Mononuclear cell (primary cell): Measurements from ENCODE around the gene CGREF1. TPM values are rescaled to one million over a fixed set of nuclear protein-coding genes. Genes with fewer than 3 reads are reported as not detected.

Experiments
- H3K27me3 ChIP-seq: 2 replicates; pipeline ENCODE4 v1.6.0; 2011; ENCODE audit warnings: low read length, control low read depth; ENCODE audit not compliant: insufficient read depth
- H3K4me1 ChIP-seq: 2 replicates; pipeline ENCODE4 v1.5.1; 2011; ENCODE audit warnings: mild to moderate bottlenecking, low read length, control low read depth; ENCODE audit not compliant: insufficient read depth
- H3K4me3 ChIP-seq: 2 replicates; pipeline ENCODE4 v1.5.1; 2011; ENCODE audit warnings: mild to moderate bottlenecking, low read length, moderate library complexity
- H3K9me3 ChIP-seq: 2 replicates; pipeline ENCODE4 v1.5.1; 2011; ENCODE audit warnings: low read depth, mild to moderate bottlenecking, control low read depth, low read length
- total RNA-seq: library from RNA; depleted of rRNA; stranded (reverse); fragments of >200 nt; gene quantifications from one replicate; pipeline ENCODE4 v1.2.3, GENCODE V29; 2012

CGREF1 gene
- total RNA-seq = 0.10 TPM

GRCh38 chr2:27118525-27119329 is at the start of gene CGREF1:
Gene CGREF1 (minus strand): TSS chr2:27119128. CDS start chr2:27104366, 14,762 bp downstream.
- Histone ChIP-seq H3K4me3 (no peak within 1 kb of the TSS), H3K9me3 (no peaks in the 10 kb centered on the region), H3K27me3 (peaks cover 22% of the 10 kb centered on the region), H3K4me1 (peaks cover 29% of the 10 kb centered on the region)

- Histone ChIP-seq H3K4me3 (no peak overlapping the region), H3K27me3 (no peaks in the 10 kb centered on the region), H3K4me1 (peaks cover 3% of the 10 kb centered on the region), H3K9me3 (no peaks in the 10 kb centered on the region)
Observed at GRCh38 chr2:27164960-27165763, 46.2 kb upstream of the CGREF1 start.

GRCh38 chr2:27162151-27163121 is 43.5 kb upstream of the CGREF1 start:
- Histone ChIP-seq H3K4me3 (no peak overlapping the region), H3K27me3 (no peaks in the 10 kb centered on the region), H3K9me3 (no peaks in the 10 kb centered on the region), H3K4me1 (no peaks in the 10 kb centered on the region)

GRCh38 chr2:27160191-27160590 is 41.3 kb upstream of the CGREF1 start:
- Histone ChIP-seq H3K9me3 (no peaks in the 10 kb centered on the region), H3K4me1 (no peaks in the 10 kb centered on the region), H3K27me3 (no peaks in the 10 kb centered on the region), H3K4me3 (no peak overlapping the region)

GRCh38 chr2:27159271-27159670 is 40.3 kb upstream of the CGREF1 start:
- Histone ChIP-seq H3K9me3 (no peaks in the 10 kb centered on the region), H3K4me3 (no peak overlapping the region), H3K27me3 (no peaks in the 10 kb centered on the region), H3K4me1 (no peaks in the 10 kb centered on the region)

- Histone ChIP-seq H3K9me3 (no peaks in the 10 kb centered on the region), H3K4me3 (no peak overlapping the region), H3K27me3 (no peaks in the 10 kb centered on the region), H3K4me1 (no peaks in the 10 kb centered on the region)
Observed at GRCh38 chr2:27158468-27158867, 39.5 kb upstream of the CGREF1 start.

- Histone ChIP-seq H3K27me3 (no peaks in the 10 kb centered on the region), H3K9me3 (no peaks in the 10 kb centered on the region), H3K4me3 (no peak overlapping the region), H3K4me1 (no peaks in the 10 kb centered on the region)
Observed at GRCh38 chr2:27155069-27155520, 36.2 kb upstream of the CGREF1 start.

GRCh38 chr2:27154488-27154887 is 35.6 kb upstream of the CGREF1 start:
- Histone ChIP-seq H3K4me3 (no peak overlapping the region), H3K4me1 (no peaks in the 10 kb centered on the region), H3K27me3 (no peaks in the 10 kb centered on the region), H3K9me3 (no peaks in the 10 kb centered on the region)

GRCh38 chr2:27152796-27153464 is 34.0 kb upstream of the CGREF1 start:
- H3K27me3 ChIP-seq = no peaks in the 10 kb centered on the region
- no peaks in the 10 kb centered on the region for H3K4me1 ChIP-seq
- no peak overlapping the region for H3K4me3 ChIP-seq
- H3K9me3 ChIP-seq = no peaks in the 10 kb centered on the region

- no peaks in the 10 kb centered on the region for H3K27me3 ChIP-seq
- no peak overlapping the region for H3K4me3 ChIP-seq
- H3K9me3 ChIP-seq = no peaks in the 10 kb centered on the region
- no peaks in the 10 kb centered on the region for H3K4me1 ChIP-seq
Observed at GRCh38 chr2:27152102-27152795, 33.3 kb upstream of the CGREF1 start.

GRCh38 chr2:27150639-27151230 is 31.8 kb upstream of the CGREF1 start:
- Histone ChIP-seq H3K27me3 (no peaks in the 10 kb centered on the region), H3K9me3 (no peaks in the 10 kb centered on the region), H3K4me1 (no peaks in the 10 kb centered on the region), H3K4me3 (no peak overlapping the region)

GRCh38 chr2:27149570-27150405 is 30.9 kb upstream of the CGREF1 start:
- Histone ChIP-seq H3K27me3 (no peaks in the 10 kb centered on the region), H3K4me3 (no peak overlapping the region), H3K4me1 (no peaks in the 10 kb centered on the region), H3K9me3 (no peaks in the 10 kb centered on the region)
